Measurements from ENCODE around the gene CARNS1. TPM values are rescaled to one million over a fixed set of nuclear protein-coding genes. Genes with fewer than 3 reads are reported as not detected.

Gene CARNS1
- total RNA-seq, 1 donor from 2014 or later = 14.5 TPM

DNA sequence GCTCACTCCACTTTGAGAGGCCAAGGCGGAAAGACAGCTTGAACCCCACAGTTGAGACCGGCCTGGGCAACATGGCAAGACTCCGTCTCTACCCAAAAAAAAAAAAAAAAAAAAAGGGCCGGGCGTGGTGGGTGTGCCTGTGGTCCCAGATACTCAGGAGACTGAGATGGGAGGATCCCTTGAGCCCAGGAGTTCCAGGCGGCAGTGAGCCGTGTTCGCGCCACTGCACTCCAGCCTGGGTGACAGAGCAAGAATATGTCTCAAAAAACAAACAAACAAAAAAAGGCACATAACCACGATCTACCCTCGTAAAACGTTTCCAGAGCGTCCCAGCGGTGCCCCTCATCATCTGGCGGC is 24.6 kb upstream of the CARNS1 start:
- intact Hi-C loops (cut with micrococcal nuclease) = loop anchor here (10.0 kb wide), 1 partner anchor 114 kb away; the partner anchor contains the start of genes CDK2AP2 and PITPNM1
- H3K36me3 ChIP-seq = peaks cover 13% of the 10 kb centered on the region
- TF ChIP-seq, protein P1, sequence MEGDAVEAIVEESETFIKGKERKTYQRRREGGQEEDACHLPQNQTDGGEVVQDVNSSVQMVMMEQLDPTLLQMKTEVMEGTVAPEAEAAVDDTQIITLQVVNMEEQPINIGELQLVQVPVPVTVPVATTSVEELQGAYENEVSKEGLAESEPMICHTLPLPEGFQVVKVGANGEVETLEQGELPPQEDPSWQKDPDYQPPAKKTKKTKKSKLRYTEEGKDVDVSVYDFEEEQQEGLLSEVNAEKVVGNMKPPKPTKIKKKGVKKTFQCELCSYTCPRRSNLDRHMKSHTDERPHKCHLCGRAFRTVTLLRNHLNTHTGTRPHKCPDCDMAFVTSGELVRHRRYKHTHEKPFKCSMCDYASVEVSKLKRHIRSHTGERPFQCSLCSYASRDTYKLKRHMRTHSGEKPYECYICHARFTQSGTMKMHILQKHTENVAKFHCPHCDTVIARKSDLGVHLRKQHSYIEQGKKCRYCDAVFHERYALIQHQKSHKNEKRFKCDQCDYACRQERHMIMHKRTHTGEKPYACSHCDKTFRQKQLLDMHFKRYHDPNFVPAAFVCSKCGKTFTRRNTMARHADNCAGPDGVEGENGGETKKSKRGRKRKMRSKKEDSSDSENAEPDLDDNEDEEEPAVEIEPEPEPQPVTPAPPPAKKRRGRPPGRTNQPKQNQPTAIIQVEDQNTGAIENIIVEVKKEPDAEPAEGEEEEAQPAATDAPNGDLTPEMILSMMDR (IDR thresholded peaks at IDR 0.05; ENCODE audit: borderline replicate concordance) = no peak
- peak overlapping the region; percentile 89 for H3K27ac ChIP-seq (replicated peaks)
- H3K27me3 ChIP-seq (ENCODE audit: low read depth) = no peaks in the 10 kb centered on the region
- DNase-seq = no peak
- H3K4me3 ChIP-seq = peak overlapping the region; percentile 92
- H3K4me1 ChIP-seq = peaks cover 24% of the 10 kb centered on the region
- H3K9me3 ChIP-seq (replicated peaks) = no peaks in the 10 kb centered on the region

- no peaks in the 10 kb centered on the region for H3K9me3 ChIP-seq (replicated peaks)
- peaks cover 19% of the 10 kb centered on the region for H3K36me3 ChIP-seq
- DNase-seq = peak; percentile 97
- H3K27me3 ChIP-seq (ENCODE audit: low read depth) = no peaks in the 10 kb centered on the region
- H3K27ac ChIP-seq (replicated peaks) = peak within 1 kb of the TSS; percentile 89
- peak within 1 kb of the TSS; percentile 92 for H3K4me3 ChIP-seq
- TF ChIP-seq, protein P1 (IDR thresholded peaks at IDR 0.05; ENCODE audit: borderline replicate concordance) = no peak
- intact Hi-C loops (cut with micrococcal nuclease) = loop anchor here (10.0 kb wide), 1 partner anchor 113 kb away; the partner anchor contains the start of genes CDK2AP2 and PITPNM1
- H3K4me1 ChIP-seq = peaks cover 24% of the 10 kb centered on the region
Observed at GRCh38 chr11:67391304-67392182, 23.9 kb upstream of the CARNS1 start, which contains the start of gene RAD9A. RAD9A (plus strand) TSS chr11:67391986; CDS start chr11:67392045, 59 bp downstream.

DNA sequence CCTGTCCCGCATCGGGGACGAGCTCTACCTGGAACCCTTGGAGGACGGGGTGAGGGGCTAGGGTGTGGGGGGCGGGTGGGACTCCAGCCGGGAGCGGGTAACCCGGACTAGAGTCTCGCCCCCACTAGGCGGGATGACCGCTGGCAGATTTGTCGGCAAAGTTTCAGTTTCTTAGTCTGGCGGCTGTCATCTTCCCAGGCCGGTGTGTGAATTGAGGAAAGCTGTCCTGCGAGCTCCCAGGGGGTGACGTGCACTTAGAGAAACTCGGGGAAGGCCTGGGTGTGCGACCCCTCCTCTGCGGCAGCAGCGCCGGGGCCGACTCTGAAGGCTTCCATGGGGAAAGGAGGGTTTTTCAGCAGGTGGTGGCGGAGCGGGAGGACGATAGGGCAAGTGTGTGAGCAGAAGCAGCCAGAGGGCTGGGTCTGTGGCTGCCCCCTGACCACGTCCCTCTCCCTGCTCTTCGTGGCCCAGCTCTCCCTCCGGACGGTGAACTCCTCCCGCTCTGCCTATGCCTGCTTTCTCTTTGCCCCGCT is 23.2 kb upstream of the CARNS1 start:
- peak overlapping the region; percentile 92 for H3K4me3 ChIP-seq
- intact Hi-C loops (cut with micrococcal nuclease) = loop anchor here (10.0 kb wide), 1 partner anchor 113 kb away; the partner anchor contains the start of genes CDK2AP2 and PITPNM1
- H3K4me1 ChIP-seq = peaks cover 32% of the 10 kb centered on the region

GRCh38 chr11:67393437-67393836 is 22.0 kb upstream of the CARNS1 start:
- Histone ChIP-seq H3K4me3 (no peak overlapping the region), H3K4me1 (peaks cover 43% of the 10 kb centered on the region), H3K27me3 (ENCODE audit: low read depth) (no peaks in the 10 kb centered on the region), H3K9me3 (replicated peaks) (no peaks in the 10 kb centered on the region), H3K36me3 (peaks cover 38% of the 10 kb centered on the region), H3K27ac (replicated peaks) (no peak overlapping the region)
- intact Hi-C loops (cut with micrococcal nuclease) = loop anchor here (10.0 kb wide), 1 partner anchor 111 kb away; the partner anchor contains the start of genes CDK2AP2 and PITPNM1
- no peak for DNase-seq
- TF ChIP-seq, protein P1 (IDR thresholded peaks at IDR 0.05; ENCODE audit: borderline replicate concordance) = no peak

More for the DNA sequence above, 23.2 kb upstream of the CARNS1 start:
- peak overlapping the region; percentile 89 for H3K27ac ChIP-seq (replicated peaks)
- DNase-seq = no peak
- H3K36me3 ChIP-seq = peaks cover 27% of the 10 kb centered on the region
- TF ChIP-seq, protein P1 (IDR thresholded peaks at IDR 0.05; ENCODE audit: borderline replicate concordance) = no peak
- no peaks in the 10 kb centered on the region for H3K9me3 ChIP-seq (replicated peaks)
- H3K27me3 ChIP-seq (ENCODE audit: low read depth) = no peaks in the 10 kb centered on the region

DNA sequence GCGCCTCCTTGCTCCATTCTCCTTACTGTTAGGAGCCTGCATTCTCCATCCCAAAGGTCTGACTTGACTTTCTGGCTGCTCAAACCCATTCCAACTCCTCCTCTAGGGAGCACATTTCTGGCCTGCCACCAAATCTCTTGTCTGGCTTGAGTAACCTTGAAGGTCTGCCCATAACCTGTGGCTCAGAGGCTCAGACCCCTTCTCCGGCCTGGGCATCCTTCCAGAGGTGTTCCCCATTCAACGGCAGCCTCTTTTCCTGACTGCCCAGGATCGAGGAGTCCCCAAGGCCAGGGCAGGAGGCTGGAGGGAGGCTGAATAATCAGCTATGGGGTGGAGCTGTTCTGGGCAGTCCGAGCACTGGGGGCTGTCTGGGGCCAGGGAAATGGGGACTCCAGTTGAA is 21.5 kb upstream of the CARNS1 start:
- Histone ChIP-seq H3K27ac (replicated peaks) (no peak overlapping the region), H3K36me3 (peaks cover 44% of the 10 kb centered on the region), H3K4me1 (peaks cover 49% of the 10 kb centered on the region), H3K9me3 (replicated peaks) (no peaks in the 10 kb centered on the region), H3K27me3 (ENCODE audit: low read depth) (no peaks in the 10 kb centered on the region), H3K4me3 (no peak overlapping the region)
- TF ChIP-seq, protein P1 (IDR thresholded peaks at IDR 0.05; ENCODE audit: borderline replicate concordance) = no peak
- no peak for DNase-seq
- intact Hi-C loops (cut with micrococcal nuclease) = loop anchor here (10.0 kb wide), 1 partner anchor 111 kb away; the partner anchor contains the start of genes CDK2AP2 and PITPNM1

Measured in left ventricle myocardium inferior (tissue), 1 donor.